ENCODE measurements around the gene TET2. TPM values are rescaled to one million over a fixed set of nuclear protein-coding genes. Genes with fewer than 3 reads are reported as not detected.

Gene TET2
- total RNA-seq, 1 experiment from 2014 or later = 20.5 TPM

- ChIA-PET CTCF (interaction anchor here (1.2 kb wide), 1 partner anchor 1071 kb away, joined by 3 read pairs; no protein-coding TSS in a partner anchor), POLR2A (no interaction called here)
- Mint-ChIP-seq H3K27ac (ENCODE audit: low read depth, unreplicated experiment) (no peak overlapping the region), H3K9me3 (ENCODE audit: unreplicated experiment) (no peaks in the 10 kb centered on the region), H3K4me1 (ENCODE audit: insufficient read depth, unreplicated experiment) (peaks cover 7% of the 10 kb centered on the region), H3K27me3 (ENCODE audit: insufficient read depth, unreplicated experiment) (no peaks in the 10 kb centered on the region), H3K36me3 (ENCODE audit: insufficient read depth, unreplicated experiment) (no peaks in the 10 kb centered on the region), H3K4me3 (ENCODE audit: unreplicated experiment) (no peak overlapping the region)
- TF ChIP-seq, protein P1, sequence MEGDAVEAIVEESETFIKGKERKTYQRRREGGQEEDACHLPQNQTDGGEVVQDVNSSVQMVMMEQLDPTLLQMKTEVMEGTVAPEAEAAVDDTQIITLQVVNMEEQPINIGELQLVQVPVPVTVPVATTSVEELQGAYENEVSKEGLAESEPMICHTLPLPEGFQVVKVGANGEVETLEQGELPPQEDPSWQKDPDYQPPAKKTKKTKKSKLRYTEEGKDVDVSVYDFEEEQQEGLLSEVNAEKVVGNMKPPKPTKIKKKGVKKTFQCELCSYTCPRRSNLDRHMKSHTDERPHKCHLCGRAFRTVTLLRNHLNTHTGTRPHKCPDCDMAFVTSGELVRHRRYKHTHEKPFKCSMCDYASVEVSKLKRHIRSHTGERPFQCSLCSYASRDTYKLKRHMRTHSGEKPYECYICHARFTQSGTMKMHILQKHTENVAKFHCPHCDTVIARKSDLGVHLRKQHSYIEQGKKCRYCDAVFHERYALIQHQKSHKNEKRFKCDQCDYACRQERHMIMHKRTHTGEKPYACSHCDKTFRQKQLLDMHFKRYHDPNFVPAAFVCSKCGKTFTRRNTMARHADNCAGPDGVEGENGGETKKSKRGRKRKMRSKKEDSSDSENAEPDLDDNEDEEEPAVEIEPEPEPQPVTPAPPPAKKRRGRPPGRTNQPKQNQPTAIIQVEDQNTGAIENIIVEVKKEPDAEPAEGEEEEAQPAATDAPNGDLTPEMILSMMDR (IDR thresholded peaks at IDR 0.05; ENCODE audit: unreplicated experiment) = no peak
- no TSS peak for BruUV-seq (replicated peaks)
- intact Hi-C loops (cut with micrococcal nuclease) = loop anchor here (10.0 kb wide), 2 partner anchors 105 to 255 kb away; no protein-coding TSS in a partner anchor
- DNase-seq (ENCODE audit: unreplicated experiment) = no peak
These were observed 7.0 kb upstream of the TET2 start for GRCh38 chr4:105139646-105140045.

- ChIA-PET CTCF (interaction anchor here (0.6 to 2.0 kb wide), 10 partner anchors 8 to 1072 kb away, joined by 3 to 7 read pairs (median 3); no protein-coding TSS in a partner anchor), POLR2A (interaction anchor here (1.0 kb wide), 1 partner anchor 12 kb away, joined by 5 read pairs; no protein-coding TSS in a partner anchor)
- Mint-ChIP-seq H3K27me3 (ENCODE audit: insufficient read depth, unreplicated experiment) (no peaks in the 10 kb centered on the region), H3K36me3 (ENCODE audit: insufficient read depth, unreplicated experiment) (no peaks in the 10 kb centered on the region), H3K4me3 (ENCODE audit: unreplicated experiment) (no peak overlapping the region), H3K27ac (ENCODE audit: low read depth, unreplicated experiment) (no peak overlapping the region), H3K9me3 (ENCODE audit: unreplicated experiment) (no peaks in the 10 kb centered on the region), H3K4me1 (ENCODE audit: insufficient read depth, unreplicated experiment) (peaks cover 7% of the 10 kb centered on the region)
- TF ChIP-seq, protein P1 (IDR thresholded peaks at IDR 0.05; ENCODE audit: unreplicated experiment) = peak; percentile 57
- intact Hi-C loops (cut with micrococcal nuclease) = loop anchor here (1.0 to 10.0 kb wide), 3 partner anchors 104 to 330 kb away; no protein-coding TSS in a partner anchor
- DNase-seq (ENCODE audit: unreplicated experiment) = peak; percentile 62
- no TSS peak for BruUV-seq (replicated peaks)
These were observed 5.8 kb upstream of the TET2 start for GRCh38 chr4:105140684-105141490.

- intact Hi-C loops (cut with micrococcal nuclease) = loop anchor here (5.0 to 10.0 kb wide), 4 partner anchors 52 to 567 kb away; no protein-coding TSS in a partner anchor
- H3K27ac Mint-ChIP-seq (ENCODE audit: low read depth, unreplicated experiment) = no peak overlapping the region
- no TSS peak for BruUV-seq (replicated peaks)
- H3K4me1 Mint-ChIP-seq (ENCODE audit: insufficient read depth, unreplicated experiment) = peaks cover 19% of the 10 kb centered on the region
- no peak for DNase-seq (ENCODE audit: unreplicated experiment)
- TF ChIP-seq, protein P1 (IDR thresholded peaks at IDR 0.05; ENCODE audit: unreplicated experiment) = no peak
- POLR2A ChIA-PET = interaction anchor here (1.2 kb wide), 1 partner anchor 328 kb away, joined by 4 read pairs; the partner anchor contains the start of gene PPA2
- H3K9me3 Mint-ChIP-seq (ENCODE audit: unreplicated experiment) = no peaks in the 10 kb centered on the region
- H3K4me3 Mint-ChIP-seq (ENCODE audit: unreplicated experiment) = peak overlapping the region; percentile 95
- no peaks in the 10 kb centered on the region for H3K27me3 Mint-ChIP-seq (ENCODE audit: insufficient read depth, unreplicated experiment)
- H3K36me3 Mint-ChIP-seq (ENCODE audit: insufficient read depth, unreplicated experiment) = peaks cover under 1% of the 10 kb centered on the region
- CTCF ChIA-PET = no interaction called here
These were observed 1.3 kb upstream of the TET2 start for GRCh38 chr4:105145156-105145902.

DNA sequence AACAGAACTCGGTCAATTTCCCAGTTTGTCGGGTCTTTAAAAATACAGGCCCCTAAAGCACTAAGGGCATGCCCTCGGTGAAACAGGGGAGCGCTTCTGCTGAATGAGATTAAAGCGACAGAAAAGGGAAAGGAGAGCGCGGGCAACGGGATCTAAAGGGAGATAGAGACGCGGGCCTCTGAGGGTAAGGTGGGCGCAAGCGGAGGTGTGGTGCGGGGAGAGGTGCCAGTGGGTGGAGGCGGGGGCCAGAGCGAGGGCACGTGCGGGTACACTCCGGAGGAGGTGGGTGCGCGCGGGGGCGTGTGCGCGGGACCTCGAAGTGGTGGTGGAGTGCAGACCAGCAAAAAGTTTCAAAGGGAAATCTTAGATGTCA is 787 bp upstream of the TET2 start:
- Mint-ChIP-seq H3K27me3 (ENCODE audit: insufficient read depth, unreplicated experiment) (no peaks in the 10 kb centered on the region), H3K36me3 (ENCODE audit: insufficient read depth, unreplicated experiment) (peaks cover 7% of the 10 kb centered on the region), H3K4me1 (ENCODE audit: insufficient read depth, unreplicated experiment) (peaks cover 20% of the 10 kb centered on the region), H3K9me3 (ENCODE audit: unreplicated experiment) (no peaks in the 10 kb centered on the region), H3K4me3 (ENCODE audit: unreplicated experiment) (peak overlapping the region; percentile 95), H3K27ac (ENCODE audit: low read depth, unreplicated experiment) (no peak overlapping the region)
- BruUV-seq (replicated peaks) = no TSS peak
- TF ChIP-seq, protein P1 (IDR thresholded peaks at IDR 0.05; ENCODE audit: unreplicated experiment) = no peak
- DNase-seq (ENCODE audit: unreplicated experiment) = no peak
- ChIA-PET POLR2A (interaction anchor here (1.0 to 2.2 kb wide), 4 partner anchors 15 to 328 kb away, joined by 3 to 14 read pairs (median 4); partner anchors contain the start of gene PPA2), CTCF (interaction anchor here (0.7 kb wide), 1 partner anchor 15 kb away, joined by 4 read pairs; no protein-coding TSS in a partner anchor)
- intact Hi-C loops (cut with micrococcal nuclease) = loop anchor here (5.0 to 10.0 kb wide), 4 partner anchors 51 to 566 kb away; no protein-coding TSS in a partner anchor
